Loucy (cell line): ENCODE data around the gene KIFC3.

Experiments used
- H2AFZ ChIP-seq: fragments of 200-600 bp; sonication (generic); 2 replicates; pipeline ENCODE4 v1.6.0; 2016; ENCODE audit warnings: antibody characterized with exemption, mild to moderate bottlenecking, low read length, moderate library complexity
- H3F3A ChIP-seq: fragments of 200-600 bp; 2 replicates; pipeline ENCODE4 v1.6.0; 2016; ENCODE audit warnings: antibody characterized with exemption, low read depth, mild to moderate bottlenecking
- H3K27me3 ChIP-seq: fragments of 200-600 bp; sonication (generic); 2 replicates; pipeline ENCODE4 v1.6.1; 2014; ENCODE audit warnings: low read length, mild to moderate bottlenecking; ENCODE audit not compliant: insufficient read depth, poor library complexity, severe bottlenecking
- H3K36me3 ChIP-seq: fragments of 200-600 bp; sonication (generic); 2 replicates; pipeline ENCODE4 v1.6.1; 2016; ENCODE audit warnings: low read length; ENCODE audit not compliant: insufficient read depth
- H3K4me1 ChIP-seq: fragments of 200-600 bp; sonication (generic); 2 replicates; pipeline ENCODE4 v1.5.1; 2014; ENCODE audit warnings: low read length, mild to moderate bottlenecking; ENCODE audit not compliant: insufficient read depth, poor library complexity, severe bottlenecking
- H3K4me2 ChIP-seq: fragments of 200-600 bp; sonication (generic); 2 replicates; pipeline ENCODE4 v1.6.0; 2014; ENCODE audit warnings: antibody characterized with exemption, low read length, low read depth, mild to moderate bottlenecking; ENCODE audit not compliant: poor library complexity, severe bottlenecking
- H3K4me3 ChIP-seq: fragments of 200-600 bp; sonication (generic); 2 replicates; pipeline ENCODE4 v1.5.1; 2014; ENCODE audit warnings: low read length, mild to moderate bottlenecking, mixed read lengths; ENCODE audit not compliant: poor library complexity, severe bottlenecking
- H3K79me2 ChIP-seq: fragments of 200-600 bp; sonication (generic); 2 replicates; pipeline ENCODE4 v1.6.1; 2014; ENCODE audit warnings: low read length; ENCODE audit not compliant: insufficient read depth
- H3K9ac ChIP-seq: fragments of 200-600 bp; sonication (generic); 2 replicates; pipeline ENCODE4 v1.6.0; 2014; ENCODE audit warnings: mild to moderate bottlenecking, low read depth, low read length, moderate library complexity; ENCODE audit not compliant: poor library complexity, severe bottlenecking
- H3K9me2 ChIP-seq: fragments of 200-600 bp; sonication (generic); replicated peaks from 2 replicates; pipeline ENCODE4 v1.6.1; 2016; ENCODE audit warnings: low read depth, low read length, mixed read lengths
- H3K9me3 ChIP-seq: fragments of 200-600 bp; sonication (generic); 2 replicates; pipeline ENCODE4 v1.6.1; 2014; ENCODE audit warnings: mild to moderate bottlenecking, antibody characterized with exemption, low read length, low read depth; ENCODE audit not compliant: insufficient read depth
- H4K20me1 ChIP-seq: fragments of 200-600 bp; sonication (generic); 2 replicates; pipeline ENCODE4 v1.6.0; 2014; ENCODE audit warnings: antibody characterized with exemption, low read length, mild to moderate bottlenecking; ENCODE audit not compliant: insufficient read depth, poor library complexity, severe bottlenecking
- CTCF ChIP-seq: fragments of 200-600 bp; sonication (generic); conservative IDR thresholded peaks from 2 replicates; pipeline ENCODE4 v1.5.1; 2014; ENCODE audit warnings: mild to moderate bottlenecking, antibody characterized with exemption, low read length
- EZH2phosphoT487 ChIP-seq: fragments of 200-600 bp; IDR thresholded peaks from 2 replicates; pipeline ENCODE4 v1.6.1; 2018; ENCODE audit warnings: antibody characterized with exemption, mild to moderate bottlenecking, moderate library complexity, borderline replicate concordance

Gene KIFC3

GRCh38 chr16:57742543-57742942 is 59.7 kb downstream of the KIFC3 start:
- TF ChIP-seq EZH2phosphoT487, result no peak
- no peak for TF ChIP-seq CTCF
- Histone ChIP-seq H3F3A (no peaks in the 10 kb centered on the region), H3K9me2 (no peaks in the 10 kb centered on the region), H3K79me2 (peaks cover 14% of the 10 kb centered on the region; the same call in 1 of the 2 replicates), H3K4me2 (no peak overlapping the region), H3K9ac (no peak overlapping the region), H2AFZ (no peak overlapping the region), H3K4me1 (peaks cover 7% of the 10 kb centered on the region), H3K9me3 (no peaks in the 10 kb centered on the region), H3K4me3 (no peak overlapping the region), H3K27me3 (no peaks in the 10 kb centered on the region), H4K20me1 (no peaks in the 10 kb centered on the region), H3K36me3 (peaks cover 3% of the 10 kb centered on the region; the same call in 1 of the 2 replicates)

DNA sequence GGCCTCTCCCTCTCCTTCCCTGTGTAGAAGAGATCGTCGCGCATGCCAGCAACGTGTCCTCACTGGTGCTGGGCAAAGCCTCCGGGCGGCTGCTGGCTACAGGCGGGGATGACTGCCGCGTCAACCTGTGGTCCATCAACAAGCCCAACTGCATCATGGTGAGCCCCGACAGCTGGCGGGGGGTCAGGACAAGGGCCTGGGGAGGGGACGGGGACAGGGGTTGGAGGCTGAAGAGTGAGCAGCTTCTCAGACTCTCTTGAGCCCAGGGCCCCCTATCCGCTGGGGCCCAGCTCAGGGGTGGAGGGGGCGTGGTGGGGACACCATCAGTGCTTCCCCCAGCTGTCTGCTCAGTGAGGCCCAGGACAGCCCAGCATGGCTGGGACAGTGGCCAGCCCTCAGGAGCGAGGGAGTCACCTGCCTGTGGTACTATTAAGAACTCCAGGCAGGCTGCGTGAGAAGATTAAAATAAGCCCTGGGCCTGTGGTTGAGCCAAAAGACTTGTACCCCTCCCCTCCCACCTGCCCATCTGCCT is 60.6 kb downstream of the KIFC3 start:
- Histone ChIP-seq H3K9ac (no peak overlapping the region), H3K9me3 (no peaks in the 10 kb centered on the region), H3F3A (no peaks in the 10 kb centered on the region), H3K4me2 (no peak overlapping the region), H3K9me2 (no peaks in the 10 kb centered on the region), H2AFZ (no peak overlapping the region), H3K4me1 (peaks cover 15% of the 10 kb centered on the region), H3K27me3 (no peaks in the 10 kb centered on the region), H4K20me1 (no peaks in the 10 kb centered on the region), H3K79me2 (peaks cover 22% of the 10 kb centered on the region; the same call in 1 of the 2 replicates), H3K4me3 (no peak overlapping the region), H3K36me3 (no peaks in the 10 kb centered on the region; the same call in 1 of the 2 replicates)
- TF ChIP-seq CTCF (no peak), EZH2phosphoT487 (no peak)

DNA sequence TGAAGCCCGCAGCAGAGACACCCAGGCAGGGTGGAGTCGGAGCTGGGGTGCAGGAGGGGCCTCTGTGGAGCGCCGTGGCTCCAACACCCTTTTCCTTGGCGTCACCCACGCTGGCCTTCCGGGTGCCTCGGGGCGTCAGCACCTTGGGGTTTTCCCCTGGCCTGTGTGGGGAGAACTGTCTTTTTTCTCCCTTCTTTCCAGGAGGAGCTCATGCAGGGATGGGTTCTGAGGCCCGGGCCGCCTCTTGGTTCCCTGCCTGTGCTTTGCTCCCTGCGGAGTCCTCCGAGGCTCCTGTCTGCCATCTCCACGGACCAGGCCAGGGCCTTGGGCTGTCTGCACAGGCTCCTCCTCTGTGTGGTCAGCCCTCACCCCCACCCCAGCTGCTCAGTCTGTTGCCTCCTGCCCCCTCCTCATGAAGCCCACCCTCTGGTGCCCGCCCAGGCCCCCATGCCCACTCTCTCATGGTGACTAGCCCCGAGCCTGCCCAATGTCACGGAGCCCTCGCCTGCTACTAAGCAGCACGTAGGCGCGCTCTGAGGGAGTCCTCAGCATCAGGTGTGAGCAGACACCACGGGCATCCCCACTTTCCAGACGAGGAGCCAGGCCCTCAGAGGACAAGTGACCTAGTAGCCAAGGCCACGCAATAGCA is 61.7 kb downstream of the KIFC3 start:
- no peak overlapping the region for H3K9ac ChIP-seq
- no peaks in the 10 kb centered on the region for H4K20me1 ChIP-seq
- peaks cover 30% of the 10 kb centered on the region; the same call in 1 of the 2 replicates for H3K79me2 ChIP-seq
- H3K4me1 ChIP-seq, result peaks cover 17% of the 10 kb centered on the region
- no peaks in the 10 kb centered on the region; the same call in 1 of the 2 replicates for H3K36me3 ChIP-seq
- TF ChIP-seq EZH2phosphoT487, result no peak
- TF ChIP-seq CTCF, result no peak
- no peak overlapping the region for H3K4me3 ChIP-seq
- H3F3A ChIP-seq, result no peaks in the 10 kb centered on the region
- no peaks in the 10 kb centered on the region for H3K9me2 ChIP-seq
- H2AFZ ChIP-seq, result no peak overlapping the region
- H3K27me3 ChIP-seq, result no peaks in the 10 kb centered on the region
- no peaks in the 10 kb centered on the region for H3K9me3 ChIP-seq
- H3K4me2 ChIP-seq, result no peak overlapping the region
